Left ventricle myocardium inferior (tissue), 1 donor: ENCODE data around the gene ATG5. TPM values are rescaled to one million over a fixed set of nuclear protein-coding genes. Genes with fewer than 3 reads are reported as not detected.

Experiments used
- DNase-seq: peaks from one replicate; pipeline ENCODE4 v3.0.0-alpha.2; 2020
- H3K27ac ChIP-seq: fragments of 200-600 bp; replicated peaks from 2 replicates; pipeline ENCODE4 v1.8.0; 2021
- H3K27me3 ChIP-seq: fragments of 200-600 bp; 2 replicates; pipeline ENCODE4 v1.8.0; 2021; ENCODE audit warnings: low read depth
- H3K36me3 ChIP-seq: fragments of 200-600 bp; 2 replicates; pipeline ENCODE4 v1.8.0; 2021
- H3K4me1 ChIP-seq: fragments of 200-600 bp; 2 replicates; pipeline ENCODE4 v1.8.0; 2021
- H3K4me3 ChIP-seq: fragments of 200-600 bp; 2 replicates; pipeline ENCODE4 v1.8.0; 2021; ENCODE audit warnings: mild to moderate bottlenecking, moderate library complexity
- H3K9me3 ChIP-seq: fragments of 200-600 bp; replicated peaks from 2 replicates; pipeline ENCODE4 v1.8.0; 2021
- intact Hi-C: fragments of 100-400 bp; cut with micrococcal nuclease; formaldehyde crosslinking; loops from one replicate; pipeline ENCODE4 v1.11.0; 2022
- total RNA-seq: library from RNA; stranded (reverse); fragmentation: NEBNext Ultra II Directional; extraction: Animal tissue kit (Norgen Biotek cat#: 25700); gene quantifications from one replicate; pipeline ENCODE4 v1.2.1, GENCODE V29; 2021
- TF ChIP-seq, protein P1 (sequence below): fragments of 200-600 bp; IDR thresholded peaks from 2 replicates; pipeline ENCODE4 v1.8.0; 2021; ENCODE audit warnings: antibody characterized with exemption, mild to moderate bottlenecking, borderline replicate concordance
- donor health status: DM: no; HTN: yes; CAD: no; lungs with severe emphysema.

ATG5 gene
- total RNA-seq, 1 donor from 2014 or later: 18.0 TPM

DNA sequence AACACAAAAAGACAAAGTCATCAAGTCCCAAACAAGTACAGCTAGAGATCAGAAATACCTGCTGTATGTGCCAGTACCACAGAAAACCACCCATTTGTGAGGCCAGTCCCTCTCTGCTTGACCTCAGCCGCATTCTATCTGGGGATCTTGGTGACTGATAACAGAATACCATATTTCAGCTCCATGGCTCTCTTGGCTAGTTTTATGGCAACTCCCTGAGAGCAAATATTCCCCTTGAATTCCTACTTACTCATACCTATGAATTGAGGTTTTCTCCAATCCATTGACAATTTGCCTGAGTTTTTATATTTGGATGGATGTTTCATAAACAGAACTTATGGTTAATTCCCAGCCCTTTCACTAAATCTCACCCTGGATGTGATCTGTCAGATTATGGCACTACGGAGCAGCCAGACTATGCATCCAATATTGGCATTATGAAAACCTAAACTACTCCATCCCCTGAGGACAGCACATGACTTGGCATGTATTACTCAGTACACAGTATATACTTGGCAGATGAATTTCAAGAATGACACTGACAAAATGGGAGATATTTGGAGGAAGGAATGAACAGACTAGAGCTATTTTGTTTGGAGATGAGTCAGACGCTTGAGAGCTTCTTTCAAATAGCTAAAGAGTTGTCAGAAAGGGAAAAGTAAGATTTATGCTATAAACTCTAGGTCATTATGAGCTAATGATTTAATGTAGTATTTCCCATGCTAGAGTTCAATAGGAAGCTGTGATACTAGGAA lies 143.7 kb downstream of the ATG5 start:
- TF ChIP-seq, protein P1, sequence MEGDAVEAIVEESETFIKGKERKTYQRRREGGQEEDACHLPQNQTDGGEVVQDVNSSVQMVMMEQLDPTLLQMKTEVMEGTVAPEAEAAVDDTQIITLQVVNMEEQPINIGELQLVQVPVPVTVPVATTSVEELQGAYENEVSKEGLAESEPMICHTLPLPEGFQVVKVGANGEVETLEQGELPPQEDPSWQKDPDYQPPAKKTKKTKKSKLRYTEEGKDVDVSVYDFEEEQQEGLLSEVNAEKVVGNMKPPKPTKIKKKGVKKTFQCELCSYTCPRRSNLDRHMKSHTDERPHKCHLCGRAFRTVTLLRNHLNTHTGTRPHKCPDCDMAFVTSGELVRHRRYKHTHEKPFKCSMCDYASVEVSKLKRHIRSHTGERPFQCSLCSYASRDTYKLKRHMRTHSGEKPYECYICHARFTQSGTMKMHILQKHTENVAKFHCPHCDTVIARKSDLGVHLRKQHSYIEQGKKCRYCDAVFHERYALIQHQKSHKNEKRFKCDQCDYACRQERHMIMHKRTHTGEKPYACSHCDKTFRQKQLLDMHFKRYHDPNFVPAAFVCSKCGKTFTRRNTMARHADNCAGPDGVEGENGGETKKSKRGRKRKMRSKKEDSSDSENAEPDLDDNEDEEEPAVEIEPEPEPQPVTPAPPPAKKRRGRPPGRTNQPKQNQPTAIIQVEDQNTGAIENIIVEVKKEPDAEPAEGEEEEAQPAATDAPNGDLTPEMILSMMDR: no peak
- no peaks in the 10 kb centered on the region for H3K4me1 ChIP-seq

DNA sequence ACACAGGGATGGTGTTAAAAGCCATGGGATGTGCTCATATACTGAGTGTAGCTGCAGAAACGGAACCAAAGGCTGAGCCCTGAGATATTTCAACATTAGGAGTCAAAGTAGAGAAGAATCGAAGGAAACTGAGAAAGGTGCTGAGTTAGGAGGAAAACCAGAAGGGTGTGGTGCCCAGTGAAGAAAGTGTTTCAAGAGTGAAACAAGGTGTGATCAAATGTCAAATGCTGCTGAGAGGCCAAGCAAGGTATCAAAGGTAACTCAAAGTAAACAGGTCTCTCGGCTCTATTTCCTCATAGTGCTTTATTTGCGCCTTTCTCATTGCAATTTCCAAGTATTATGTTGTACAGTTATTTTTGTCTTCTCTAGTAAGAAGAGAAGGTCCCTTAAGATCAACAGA lies 145.4 kb downstream of the ATG5 start:
- TF ChIP-seq, protein P1: no peak
- no peaks in the 10 kb centered on the region for H3K9me3 ChIP-seq
- peaks cover under 1% of the 10 kb centered on the region for H3K36me3 ChIP-seq
- DNase-seq: no peak
- H3K27me3 ChIP-seq: no peaks in the 10 kb centered on the region
- intact Hi-C loops: no loop called here
- no peaks in the 10 kb centered on the region for H3K4me1 ChIP-seq
- H3K4me3 ChIP-seq: no peak overlapping the region
- H3K27ac ChIP-seq: no peak overlapping the region

More for the DNA sequence above, 143.7 kb downstream of the ATG5 start:
- Histone ChIP-seq H3K4me3 (no peak overlapping the region), H3K27me3 (no peaks in the 10 kb centered on the region), H3K9me3 (no peaks in the 10 kb centered on the region), H3K36me3 (peaks cover 13% of the 10 kb centered on the region), H3K27ac (no peak overlapping the region)
- intact Hi-C loops: no loop called here
- no peak for DNase-seq

DNA sequence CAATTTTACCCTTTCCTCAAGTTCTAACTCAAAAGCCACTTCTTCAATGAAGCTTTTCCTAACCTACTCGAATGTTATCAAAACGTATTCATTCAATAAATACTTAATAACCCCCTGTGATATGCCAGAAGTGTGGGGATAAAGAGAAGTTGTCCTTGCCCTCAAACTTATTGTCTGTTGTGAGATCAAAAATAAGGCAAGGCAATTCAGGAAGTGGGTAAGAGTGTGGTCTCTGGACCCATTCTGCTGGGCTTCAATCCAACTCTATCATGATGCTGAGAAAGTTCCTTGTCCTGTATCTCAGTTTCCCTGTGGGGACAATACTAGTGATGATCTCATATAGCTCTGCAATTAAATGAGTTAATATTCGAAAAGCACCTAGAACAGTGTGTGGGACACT lies 146.7 kb downstream of the ATG5 start:
- DNase-seq: no peak
- H3K27me3 ChIP-seq: no peaks in the 10 kb centered on the region
- no peaks in the 10 kb centered on the region for H3K36me3 ChIP-seq
- H3K4me1 ChIP-seq: no peaks in the 10 kb centered on the region
- TF ChIP-seq, protein P1: no peak
- no peak overlapping the region for H3K27ac ChIP-seq
- intact Hi-C loops: no loop called here
- no peak overlapping the region for H3K4me3 ChIP-seq
- H3K9me3 ChIP-seq: no peaks in the 10 kb centered on the region

DNA sequence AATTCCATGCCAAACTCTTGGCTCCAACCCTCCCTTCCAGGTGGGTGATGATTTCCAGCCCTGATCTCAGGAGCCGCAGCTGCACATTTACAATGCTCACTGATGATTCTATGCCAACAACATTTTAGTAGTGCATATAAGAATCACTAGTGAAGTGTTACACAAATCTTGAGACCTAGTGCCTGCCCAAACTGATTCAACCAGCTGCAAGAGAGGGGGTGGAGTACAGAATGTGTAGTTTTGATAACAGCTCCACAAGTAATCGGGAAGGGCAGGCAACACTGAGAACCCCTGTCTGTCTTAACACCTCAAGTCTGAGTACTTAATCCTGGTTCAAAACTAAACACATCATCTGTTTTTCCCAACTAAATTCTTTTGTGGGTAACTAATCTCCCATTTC lies 147.8 kb downstream of the ATG5 start:
- no peak overlapping the region for H3K27ac ChIP-seq
- no peaks in the 10 kb centered on the region for H3K9me3 ChIP-seq
- no peaks in the 10 kb centered on the region for H3K27me3 ChIP-seq
- no peak overlapping the region for H3K4me3 ChIP-seq
- DNase-seq: no peak
- TF ChIP-seq, protein P1: no peak
- intact Hi-C loops: no loop called here
- no peaks in the 10 kb centered on the region for H3K4me1 ChIP-seq
- no peaks in the 10 kb centered on the region for H3K36me3 ChIP-seq

DNA sequence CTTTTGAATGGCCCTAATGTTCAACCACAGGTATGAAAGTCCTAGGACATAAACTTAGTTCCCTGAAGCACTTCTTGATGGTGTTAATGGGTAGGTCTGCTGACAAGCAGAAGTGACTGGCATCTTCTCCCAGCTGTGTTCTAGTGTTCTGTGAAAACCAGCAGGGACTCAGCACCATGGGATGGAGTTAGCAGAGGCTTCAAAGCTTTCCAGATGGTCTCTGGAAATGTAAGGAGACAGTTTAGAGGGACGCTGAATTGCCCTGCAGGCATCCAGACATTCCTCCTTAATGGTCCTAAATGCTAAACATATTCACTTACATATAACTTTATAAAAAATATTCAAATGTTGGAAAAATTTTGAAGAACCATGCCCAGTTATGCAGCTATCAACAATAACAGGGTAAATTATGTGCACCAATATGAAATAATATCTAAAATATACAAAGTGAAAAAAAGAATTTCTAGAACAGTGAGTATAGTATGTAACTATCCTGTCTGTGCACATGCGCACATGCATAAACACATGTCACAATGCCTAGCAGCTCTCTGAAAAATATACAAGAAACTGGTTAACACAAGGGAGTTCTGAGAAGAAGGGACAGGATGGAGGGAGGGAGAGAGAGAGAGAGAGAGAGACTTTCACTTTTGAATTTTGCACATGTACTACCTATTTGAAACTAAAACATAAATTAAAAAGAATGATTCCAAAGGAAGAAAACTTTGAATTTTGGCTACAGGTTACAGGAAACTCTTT lies 152.3 kb downstream of the ATG5 start:
- no peak for DNase-seq
- intact Hi-C loops: no loop called here
- TF ChIP-seq, protein P1: no peak

More for the DNA sequence above, 152.3 kb downstream of the ATG5 start:
- Histone ChIP-seq H3K4me1 (no peaks in the 10 kb centered on the region), H3K4me3 (no peak overlapping the region), H3K36me3 (no peaks in the 10 kb centered on the region), H3K27me3 (no peaks in the 10 kb centered on the region), H3K9me3 (no peaks in the 10 kb centered on the region), H3K27ac (no peak overlapping the region)
